Measurements from ENCODE around the gene ADRA2C. TPM values are rescaled to one million over a fixed set of nuclear protein-coding genes. Genes with fewer than 3 reads are reported as not detected.

Gene ADRA2C
- total and polyA plus RNA-seq, 2 experiments from 2014 or later, result 3.0 to 16.6 TPM

GRCh38 chr4:3774253-3774883, 8.2 kb downstream of the ADRA2C start:
- H3K4me3 ChIP-seq, result no peak overlapping the region
- no peak overlapping the region for H3K27ac Mint-ChIP-seq

More at GRCh38 chr4:3774253-3774883, 8.2 kb downstream of the ADRA2C start:
- Mint-ChIP-seq H3K36me3 (ENCODE audit: low read depth) (no peaks in the 10 kb centered on the region), H3K9me3 (no peaks in the 10 kb centered on the region; the same call in 2 of the 3 replicates), H3K4me1 (peaks cover 16% of the 10 kb centered on the region), H3K27me3 (ENCODE audit: insufficient read depth, low read depth, poor library complexity) (peaks cover 15% of the 10 kb centered on the region), H3K4me3 (no peak overlapping the region)
- ATAC-seq, result no peak
- no peaks in the 10 kb centered on the region for H4K20me1 ChIP-seq (replicated peaks; ENCODE audit: insufficient read depth)
- TF ChIP-seq ZNF462 (CRISPR knock-in tag; IDR thresholded peaks at IDR 0.05), result no peak
- TF ChIP-seq EZH2phosphoT487 (IDR thresholded peaks at IDR 0.05; ENCODE audit: unreplicated experiment), result no peak
- no peak for TF ChIP-seq REST (IDR thresholded peaks at IDR 0.05; ENCODE audit: unreplicated experiment)
- TF ChIP-seq EZH2 (IDR thresholded peaks at IDR 0.05; ENCODE audit: low read depth, unreplicated experiment), result no peak
- TF ChIP-seq STAT1 (IDR thresholded peaks at IDR 0.05; ENCODE audit: unreplicated experiment), result no peak
- TF ChIP-seq NANOG (IDR thresholded peaks at IDR 0.05; ENCODE audit: borderline replicate concordance), result no peak
- no peak for TF ChIP-seq ETS1 (IDR thresholded peaks at IDR 0.05)
- no peak for TF ChIP-seq ZNF331 (CRISPR knock-in tag; IDR thresholded peaks at IDR 0.05; ENCODE audit: low read depth)
- TF ChIP-seq ZNF114 (CRISPR knock-in tag; IDR thresholded peaks at IDR 0.05), result no peak
- TF ChIP-seq POLR2AphosphoS5 (IDR thresholded peaks at IDR 0.05; ENCODE audit: low read depth), result no peak
- TF ChIP-seq CREB1 (CRISPR knock-in tag; IDR thresholded peaks at IDR 0.05; ENCODE audit: low read depth), result no peak
- H3K9me2 ChIP-seq (ENCODE audit: insufficient read depth), result no peaks in the 10 kb centered on the region
- no peak overlapping the region for H3K27ac ChIP-seq (ENCODE audit: low read depth)
- no peaks in the 10 kb centered on the region for H3K79me2 ChIP-seq (replicated peaks; ENCODE audit: insufficient read depth)
- H3K36me3 ChIP-seq (ENCODE audit: insufficient read depth), result no peaks in the 10 kb centered on the region
- no peaks in the 10 kb centered on the region for H3K27me3 ChIP-seq (ENCODE audit: insufficient read depth)
- H3K4me1 ChIP-seq (ENCODE audit: insufficient read depth), result peaks cover 3% of the 10 kb centered on the region; the same call in 1 of the 2 replicates
- no peak overlapping the region for H2AFZ ChIP-seq
- 0 out of 2 replicates have a peak, but pooled peaks cover 4% of the 10 kb centered on the region for H3F3A ChIP-seq (replicated peaks; ENCODE audit: low read depth)
- no peak for DNase-seq (ENCODE audit: low spot score)
- no peak overlapping the region for H3K4me2 ChIP-seq

Measured in GM23338 (cell line).